ENCODE data around the gene XYLT1.

- no peak for TF ChIP-seq ZNF263 (CRISPR knock-in tag; IDR thresholded peaks at IDR 0.05; ENCODE audit: low read depth)
- TF ChIP-seq CTCF (IDR thresholded peaks at IDR 0.05), result no peak
- TF ChIP-seq ATF1 (CRISPR knock-in tag; IDR thresholded peaks at IDR 0.05), result no peak
- TF ChIP-seq E2F1 (CRISPR knock-in tag; IDR thresholded peaks at IDR 0.05), result no peak
- TF ChIP-seq, protein P1, sequence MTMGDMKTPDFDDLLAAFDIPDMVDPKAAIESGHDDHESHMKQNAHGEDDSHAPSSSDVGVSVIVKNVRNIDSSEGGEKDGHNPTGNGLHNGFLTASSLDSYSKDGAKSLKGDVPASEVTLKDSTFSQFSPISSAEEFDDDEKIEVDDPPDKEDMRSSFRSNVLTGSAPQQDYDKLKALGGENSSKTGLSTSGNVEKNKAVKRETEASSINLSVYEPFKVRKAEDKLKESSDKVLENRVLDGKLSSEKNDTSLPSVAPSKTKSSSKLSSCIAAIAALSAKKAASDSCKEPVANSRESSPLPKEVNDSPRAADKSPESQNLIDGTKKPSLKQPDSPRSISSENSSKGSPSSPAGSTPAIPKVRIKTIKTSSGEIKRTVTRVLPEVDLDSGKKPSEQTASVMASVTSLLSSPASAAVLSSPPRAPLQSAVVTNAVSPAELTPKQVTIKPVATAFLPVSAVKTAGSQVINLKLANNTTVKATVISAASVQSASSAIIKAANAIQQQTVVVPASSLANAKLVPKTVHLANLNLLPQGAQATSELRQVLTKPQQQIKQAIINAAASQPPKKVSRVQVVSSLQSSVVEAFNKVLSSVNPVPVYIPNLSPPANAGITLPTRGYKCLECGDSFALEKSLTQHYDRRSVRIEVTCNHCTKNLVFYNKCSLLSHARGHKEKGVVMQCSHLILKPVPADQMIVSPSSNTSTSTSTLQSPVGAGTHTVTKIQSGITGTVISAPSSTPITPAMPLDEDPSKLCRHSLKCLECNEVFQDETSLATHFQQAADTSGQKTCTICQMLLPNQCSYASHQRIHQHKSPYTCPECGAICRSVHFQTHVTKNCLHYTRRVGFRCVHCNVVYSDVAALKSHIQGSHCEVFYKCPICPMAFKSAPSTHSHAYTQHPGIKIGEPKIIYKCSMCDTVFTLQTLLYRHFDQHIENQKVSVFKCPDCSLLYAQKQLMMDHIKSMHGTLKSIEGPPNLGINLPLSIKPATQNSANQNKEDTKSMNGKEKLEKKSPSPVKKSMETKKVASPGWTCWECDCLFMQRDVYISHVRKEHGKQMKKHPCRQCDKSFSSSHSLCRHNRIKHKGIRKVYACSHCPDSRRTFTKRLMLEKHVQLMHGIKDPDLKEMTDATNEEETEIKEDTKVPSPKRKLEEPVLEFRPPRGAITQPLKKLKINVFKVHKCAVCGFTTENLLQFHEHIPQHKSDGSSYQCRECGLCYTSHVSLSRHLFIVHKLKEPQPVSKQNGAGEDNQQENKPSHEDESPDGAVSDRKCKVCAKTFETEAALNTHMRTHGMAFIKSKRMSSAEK (CRISPR knock-in tag; IDR thresholded peaks at IDR 0.05; ENCODE audit: borderline replicate concordance), result no peak
- no peak for TF ChIP-seq MAX (CRISPR knock-in tag; IDR thresholded peaks at IDR 0.05)
- TF ChIP-seq NFYB (CRISPR knock-in tag; conservative IDR thresholded peaks at IDR 0.05; ENCODE audit: low read depth), result no peak
Observed at GRCh38 chr16:17203424-17203823, 267.3 kb downstream of the XYLT1 start.
